GM18951 (cell line): Measurements from ENCODE around the gene MAP7.
"Not testable (repeated sequence)": the region's sequence is repeated elsewhere in the genome, so short reads cannot be mapped to it uniquely, and the experiment has no call there.

ENCODE experiments used
- POLR2A ChIP-seq: IDR thresholded peaks from 4 replicates; pipeline ENCODE4 v1.6.1; 2011; ENCODE audit warnings: mild to moderate bottlenecking; ENCODE audit not compliant: insufficient read length, insufficient read depth; ENCODE audit errors: extremely low read depth
- in situ Hi-C: fragments of 300-500 bp; cut with MboI; formaldehyde crosslinking; loops from one replicate; pipeline ENCODE4 v1.12.0; 2022; ENCODE audit warnings: low sequenced_read_pairs, mixed read lengths, inconsistent platforms; ENCODE audit not compliant: unreplicated experiment

Gene MAP7

GRCh38 chr6:136435101-136435500 is 115.1 kb downstream of the MAP7 start:
- in situ Hi-C loops, result no loop called here
- TF ChIP-seq POLR2A, result no peak

GRCh38 chr6:136431306-136431705 is 118.9 kb downstream of the MAP7 start:
- in situ Hi-C loops, result not testable (repeated sequence)

GRCh38 chr6:136429264-136430065 is 120.8 kb downstream of the MAP7 start:
- TF ChIP-seq POLR2A, result no peak
- in situ Hi-C loops, result no loop called here

- in situ Hi-C loops, result no loop called here
- no peak for TF ChIP-seq POLR2A
Observed at GRCh38 chr6:136427378-136427717, 122.9 kb downstream of the MAP7 start.

- in situ Hi-C loops, result no loop called here
- no peak for TF ChIP-seq POLR2A
Observed at GRCh38 chr6:136426627-136427377, 123.4 kb downstream of the MAP7 start.

GRCh38 chr6:136425793-136426192 is 124.4 kb downstream of the MAP7 start:
- no peak for TF ChIP-seq POLR2A
- in situ Hi-C loops, result no loop called here

- in situ Hi-C loops, result no loop called here
- TF ChIP-seq POLR2A, result no peak
Observed at GRCh38 chr6:136424901-136425300, 125.3 kb downstream of the MAP7 start.

GRCh38 chr6:136424450-136424849 is 125.8 kb downstream of the MAP7 start:
- in situ Hi-C loops, result no loop called here
- no peak for TF ChIP-seq POLR2A

- in situ Hi-C loops, result no loop called here
- TF ChIP-seq POLR2A, result no peak
Observed at GRCh38 chr6:136421537-136422158, 128.6 kb downstream of the MAP7 start.

GRCh38 chr6:136420853-136421252 is 129.4 kb downstream of the MAP7 start:
- in situ Hi-C loops, result no loop called here
- no peak for TF ChIP-seq POLR2A

GRCh38 chr6:136415351-136416007 is 134.7 kb downstream of the MAP7 start:
- TF ChIP-seq POLR2A, result no peak
- in situ Hi-C loops, result no loop called here

GRCh38 chr6:136412410-136412809 is 137.8 kb downstream of the MAP7 start:
- in situ Hi-C loops, result no loop called here

More at GRCh38 chr6:136412410-136412809, 137.8 kb downstream of the MAP7 start:
- TF ChIP-seq POLR2A, result no peak
